HG03460 (cell line): Measurements from ENCODE around the gene OPCML.

Source experiments
- ATAC-seq: cut with Tn5 transposase; IDR thresholded peaks from one replicate; pipeline ENCODE4 v1.9.1; 2021; ENCODE audit not compliant: unreplicated experiment

OPCML gene

DNA sequence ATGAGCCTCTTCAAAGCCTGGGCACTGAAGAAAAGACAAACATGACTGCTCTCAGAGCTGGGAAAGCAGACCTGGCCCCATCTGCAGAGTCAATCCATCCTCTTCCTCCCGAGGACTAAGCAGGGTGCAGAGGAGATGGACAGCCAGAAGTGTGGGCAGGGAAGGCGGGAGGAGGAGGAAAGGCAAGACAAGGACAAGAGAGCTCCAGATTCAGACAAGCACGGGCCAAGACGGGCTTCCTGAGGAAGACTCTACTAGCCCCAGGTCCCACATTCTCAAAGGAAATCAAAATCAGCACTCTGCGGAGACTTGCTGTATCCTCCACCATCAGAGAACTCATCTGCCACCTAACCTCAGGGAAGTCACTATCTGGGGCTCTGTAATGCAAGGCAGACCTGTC, 28.5 kb downstream of the OPCML start:
- no peak for ATAC-seq

DNA sequence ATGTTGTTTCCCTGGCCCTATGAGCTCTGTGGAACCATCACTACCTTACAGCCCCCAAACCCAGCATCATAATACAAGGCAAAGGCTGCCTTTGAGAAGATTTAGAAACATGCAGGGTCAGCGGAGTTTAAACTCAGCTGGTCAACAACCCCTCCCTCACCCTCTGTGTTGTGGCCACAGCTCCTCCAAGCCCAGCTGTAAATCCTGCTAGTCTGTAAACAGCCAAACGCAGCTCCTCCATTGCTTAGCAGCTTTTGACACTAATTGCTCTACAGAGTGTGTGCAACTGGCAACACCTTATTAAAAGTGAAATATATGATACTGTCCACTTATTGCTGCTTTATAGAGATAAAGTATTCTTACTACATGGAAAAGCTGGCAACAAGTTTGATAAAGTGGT, 29.1 kb downstream of the OPCML start:
- no peak for ATAC-seq

DNA sequence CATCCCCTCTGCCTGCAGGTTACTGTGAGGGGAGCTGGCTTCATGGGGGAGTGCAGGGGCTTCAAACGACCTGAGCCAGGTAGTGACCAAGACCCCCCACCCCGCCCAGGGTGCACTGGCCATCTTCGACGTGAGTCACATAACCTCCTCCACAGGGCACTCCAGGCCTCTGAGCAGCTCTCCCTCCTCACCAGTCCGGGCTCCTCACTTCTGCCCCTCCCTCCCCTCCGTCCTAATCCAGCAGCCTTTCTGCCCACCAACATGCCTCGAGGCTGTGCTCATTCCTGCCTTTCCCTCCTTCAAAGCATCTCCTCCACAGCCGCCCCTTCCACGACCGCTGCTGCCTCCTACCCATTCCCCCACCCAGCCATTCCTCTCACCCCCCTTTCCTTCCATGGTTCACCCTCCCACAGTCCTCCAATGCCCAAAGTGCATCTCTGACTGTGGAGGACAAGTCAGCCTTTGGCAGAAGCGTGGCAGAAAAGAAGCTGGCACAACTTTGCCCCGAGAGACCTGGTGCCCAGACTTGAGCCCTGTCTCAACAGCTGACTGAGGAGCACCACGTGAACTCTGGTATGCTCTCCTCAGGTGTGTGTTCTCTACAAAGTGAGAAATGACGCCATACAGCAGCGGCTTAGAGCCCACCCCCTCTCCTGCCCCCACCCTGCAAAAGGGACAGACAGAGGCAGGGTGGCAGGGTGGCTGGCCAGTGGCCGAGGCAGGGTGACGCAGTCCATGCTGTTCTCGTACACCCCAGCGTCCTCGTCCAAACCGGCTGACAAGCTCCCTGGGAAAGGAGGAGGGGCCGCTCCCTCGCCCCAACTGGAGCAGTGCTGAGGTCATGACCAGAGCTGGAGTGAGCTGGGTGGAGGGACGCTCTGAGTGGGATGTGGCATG, 30.4 kb downstream of the OPCML start:
- no peak for ATAC-seq

DNA sequence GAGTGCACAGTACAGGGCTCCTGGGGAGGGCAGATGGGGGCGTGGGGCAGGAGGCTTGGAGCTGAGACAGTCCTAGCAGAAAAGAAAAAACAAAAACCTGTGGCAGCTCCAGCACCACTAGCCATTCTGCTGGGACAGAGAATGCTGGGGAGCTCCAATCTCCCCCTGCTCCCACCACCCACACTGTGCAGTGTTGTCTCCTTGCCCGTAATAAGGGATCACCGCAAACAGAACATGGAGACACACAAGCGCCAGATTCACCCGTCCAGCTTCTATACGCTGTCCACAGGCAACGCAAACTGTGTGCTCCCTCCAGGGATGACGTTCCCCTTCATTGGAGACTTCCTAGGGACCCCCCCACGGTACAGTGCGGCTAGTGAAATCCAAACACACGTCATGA, 31.4 kb downstream of the OPCML start:
- no peak for ATAC-seq

DNA sequence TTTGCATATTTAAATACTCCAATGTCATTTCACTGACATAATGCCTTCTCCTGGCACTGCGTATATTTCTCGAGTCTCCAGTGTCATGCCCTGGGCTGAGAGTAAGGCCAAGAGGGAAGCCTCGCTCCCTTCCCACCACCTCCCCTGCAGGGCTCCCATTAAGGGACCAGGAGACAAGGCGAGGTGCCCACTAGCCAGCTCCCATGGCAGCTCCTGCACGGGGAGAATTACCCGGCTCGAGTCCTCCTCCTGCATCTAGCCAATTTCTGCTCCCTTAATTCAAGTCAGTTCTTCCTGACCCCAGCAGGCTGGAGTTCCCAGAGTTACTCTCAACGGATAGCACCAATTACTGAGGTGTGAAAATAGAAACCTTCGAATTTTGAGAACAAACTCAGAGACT, 31.9 kb downstream of the OPCML start:
- ATAC-seq, result no peak

DNA sequence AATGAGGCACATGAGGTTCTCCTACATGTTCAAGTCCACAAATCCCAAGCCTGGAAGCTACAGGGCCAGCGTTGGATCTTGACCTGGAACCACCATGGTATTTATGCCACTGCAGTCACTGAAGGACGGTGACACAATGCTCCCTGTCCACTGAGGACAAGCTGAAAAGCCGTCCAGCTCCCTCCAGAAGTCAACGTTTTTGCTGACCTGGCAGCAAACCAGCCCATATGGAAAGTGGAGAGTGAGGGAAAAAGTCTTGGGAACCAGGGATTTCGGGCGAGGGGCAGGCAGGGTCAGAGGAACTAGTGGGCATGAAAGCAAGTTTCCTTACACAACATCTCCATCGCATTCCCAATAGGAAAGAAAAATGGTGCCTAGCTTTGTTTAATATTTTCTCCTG, 33.3 kb downstream of the OPCML start:
- ATAC-seq, result no peak

DNA sequence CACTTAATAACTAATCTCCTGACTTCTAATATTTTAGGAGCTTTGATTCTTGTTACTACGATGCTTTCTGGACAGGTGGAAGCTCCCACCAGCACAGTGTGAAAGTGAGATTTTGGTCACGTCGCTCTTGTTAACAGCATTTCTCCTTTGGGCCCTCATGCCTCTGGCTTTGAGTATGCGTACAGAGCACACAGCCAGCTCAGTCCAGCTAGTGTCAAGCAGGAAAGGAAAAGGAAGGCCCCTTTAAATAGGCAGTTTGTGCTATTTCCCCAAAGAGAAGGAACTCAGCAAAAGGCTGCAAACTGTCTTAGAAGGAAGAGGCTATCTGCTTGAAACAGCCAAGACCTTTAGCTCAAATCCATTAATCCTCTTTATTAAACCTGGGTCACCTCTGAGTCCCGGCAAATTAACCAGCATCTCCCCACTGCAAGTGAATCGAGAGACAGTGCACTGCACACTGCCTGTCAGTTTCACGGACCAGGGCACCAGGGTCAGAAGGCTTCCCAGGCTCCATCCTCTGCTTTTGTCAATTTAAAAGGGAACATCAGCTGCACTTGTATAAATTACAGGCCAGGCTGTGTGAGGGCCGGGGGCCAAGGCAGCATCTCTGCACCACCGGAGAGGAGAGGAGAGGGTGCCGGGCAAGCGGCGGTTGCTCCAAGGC, 34.7 kb downstream of the OPCML start:
- ATAC-seq, result no peak

DNA sequence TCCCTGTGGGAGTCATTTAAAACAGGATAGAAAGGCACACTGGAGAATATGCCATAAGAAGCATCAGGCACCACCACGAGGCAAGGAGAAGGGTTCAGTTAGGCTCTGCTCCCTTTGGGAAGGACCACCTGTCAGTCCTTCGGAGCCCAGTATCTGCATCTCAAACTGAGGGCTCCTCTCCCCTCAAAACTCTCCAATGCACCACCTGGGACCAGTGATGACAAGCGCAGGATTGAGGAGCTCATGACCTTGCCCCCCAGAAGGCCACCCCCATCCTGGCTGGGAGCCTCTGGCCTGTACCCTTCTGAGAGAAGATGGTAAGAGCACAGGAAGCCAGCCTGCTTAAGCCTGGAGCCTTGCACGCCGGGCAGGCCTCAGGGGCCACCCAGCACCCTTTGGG, 39.4 kb downstream of the OPCML start:
- ATAC-seq, result no peak

DNA sequence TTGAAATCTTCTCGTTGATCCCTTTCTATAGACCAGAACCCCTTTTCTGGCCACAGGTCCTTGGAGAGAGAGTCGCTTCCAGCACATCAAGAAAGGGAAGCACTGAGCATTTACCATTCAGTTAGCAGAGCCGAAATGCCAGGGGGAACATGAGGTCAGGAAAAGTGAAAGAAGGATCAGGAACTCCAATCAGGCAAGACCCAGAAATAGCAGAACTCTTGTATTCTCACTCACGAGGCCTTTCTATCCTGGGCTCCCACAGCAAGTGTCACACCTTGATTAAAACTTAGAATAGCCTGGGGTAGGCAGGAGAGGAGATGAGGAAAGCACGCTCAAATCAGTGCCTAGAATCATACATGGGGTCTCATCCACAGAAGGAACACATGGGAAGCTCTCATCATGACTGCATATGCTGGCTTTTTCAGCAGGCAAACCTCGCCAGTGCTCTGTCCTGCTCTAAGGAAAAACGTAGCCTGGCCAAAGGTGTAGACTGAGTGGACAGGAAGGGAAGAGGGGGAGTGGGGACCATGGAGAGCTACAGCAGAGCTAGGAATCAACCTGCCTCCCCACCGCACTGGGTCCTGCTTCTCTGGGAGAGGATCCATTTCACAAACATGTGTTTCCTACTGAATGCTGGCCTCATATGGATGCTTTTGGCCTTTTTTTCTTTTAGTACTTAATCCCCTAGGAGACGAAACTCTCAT, 40.5 kb downstream of the OPCML start:
- ATAC-seq, result no peak

DNA sequence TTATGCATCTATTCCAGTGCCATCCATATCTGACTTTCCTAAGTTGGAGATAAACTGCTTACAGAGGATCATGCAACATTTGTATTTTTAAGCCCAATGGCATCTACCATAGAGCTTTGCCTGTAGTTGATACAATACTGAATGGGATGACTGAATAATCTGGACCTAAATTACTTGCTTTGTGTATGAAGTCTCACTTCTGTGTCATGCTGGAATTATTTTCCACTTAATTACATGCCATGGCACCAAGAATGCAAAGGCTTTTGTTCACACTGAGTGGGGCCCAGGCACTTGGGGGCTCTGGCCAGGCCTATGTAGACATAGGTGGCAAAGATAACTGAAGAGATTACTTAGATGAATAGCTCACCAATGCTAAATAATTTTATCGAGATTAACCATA, 51.6 kb downstream of the OPCML start:
- no peak for ATAC-seq

DNA sequence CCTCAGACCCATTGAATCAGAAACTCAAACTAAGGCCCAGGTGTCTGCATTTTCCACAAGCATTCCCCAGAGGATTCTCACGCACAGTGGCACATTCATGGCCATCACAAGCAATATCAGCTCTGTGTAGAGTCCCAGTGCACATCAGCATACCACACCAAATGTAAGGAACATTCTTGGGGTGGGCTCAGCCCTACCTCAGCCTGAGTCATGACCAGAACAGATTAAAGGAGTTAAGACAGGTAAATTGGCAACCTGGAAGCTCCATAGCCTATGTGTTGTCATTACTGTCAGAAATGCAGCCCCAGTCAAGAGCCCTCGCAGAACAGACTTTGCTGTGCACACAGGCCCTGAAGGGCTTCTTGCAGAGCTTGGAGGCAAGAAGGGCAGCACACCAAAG, 53.1 kb downstream of the OPCML start:
- no peak for ATAC-seq

DNA sequence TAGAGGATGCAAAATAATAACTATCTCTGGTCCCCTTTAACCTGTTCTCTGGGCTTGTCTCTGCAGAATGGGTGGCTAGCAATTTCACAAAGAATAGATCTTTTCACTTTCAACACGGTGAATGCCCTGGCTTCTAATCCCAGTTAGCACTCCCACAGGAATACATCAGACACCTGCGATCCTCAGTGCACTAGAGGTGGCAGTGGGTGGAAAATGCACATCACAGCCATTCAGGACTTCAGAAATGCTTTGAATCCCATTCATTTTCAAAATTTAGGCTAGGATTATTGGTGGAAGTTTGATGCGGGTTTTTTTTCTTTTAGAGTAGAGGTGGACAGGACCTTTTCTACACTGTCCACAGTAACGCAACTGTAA, 55.1 kb downstream of the OPCML start:
- ATAC-seq, result no peak

DNA sequence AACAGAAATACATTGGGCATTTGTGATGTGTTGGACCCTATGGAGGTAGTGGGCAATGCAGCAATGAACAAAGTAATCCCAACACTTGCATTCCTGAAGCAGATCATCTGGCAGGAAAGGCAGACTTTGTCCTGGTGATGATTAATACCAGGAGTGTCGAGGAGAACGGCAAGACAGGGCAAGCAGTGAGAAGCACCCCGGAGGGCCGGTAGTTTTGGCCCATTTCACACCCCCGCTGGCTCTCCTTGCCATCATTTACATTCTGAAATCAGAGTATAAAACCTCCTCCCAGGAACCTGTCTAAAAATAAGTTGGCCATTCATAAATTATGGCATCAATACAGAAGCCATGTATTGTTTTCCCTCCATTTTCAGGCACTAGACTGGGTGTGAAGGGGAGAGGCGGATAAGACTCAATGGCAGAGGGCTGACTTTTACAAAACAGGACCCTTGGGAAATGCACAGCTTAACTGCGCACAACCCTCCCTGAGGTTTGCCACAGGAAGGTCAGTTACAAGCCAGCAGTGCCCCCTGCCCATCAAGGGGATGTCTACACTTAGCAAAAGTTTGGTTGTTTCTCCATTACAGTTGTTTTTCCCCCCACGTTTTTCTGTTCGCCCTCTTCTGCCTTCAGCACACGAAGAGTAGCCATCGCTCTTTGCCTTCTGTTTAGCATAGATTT, 55.6 kb downstream of the OPCML start:
- no peak for ATAC-seq

DNA sequence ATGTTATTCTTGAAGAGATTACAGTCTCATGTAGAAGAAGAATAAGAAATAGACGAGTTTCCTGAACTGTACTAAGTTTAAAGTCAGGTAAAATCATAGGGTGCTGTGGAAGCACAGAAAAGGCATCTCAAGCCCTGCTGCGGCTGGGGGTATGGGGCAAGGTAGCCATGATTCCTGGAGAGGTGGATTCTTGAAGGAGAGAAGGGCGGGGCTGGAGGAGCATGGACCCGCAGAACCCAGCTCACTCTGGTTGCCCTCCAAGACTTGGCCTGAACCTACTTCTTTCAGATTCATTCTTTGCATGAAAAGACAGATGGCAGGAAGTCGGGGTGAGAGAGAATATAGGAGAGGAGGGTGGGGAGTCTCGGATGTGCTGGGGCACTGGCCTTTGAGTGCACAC, 57.8 kb downstream of the OPCML start:
- ATAC-seq, result no peak

DNA sequence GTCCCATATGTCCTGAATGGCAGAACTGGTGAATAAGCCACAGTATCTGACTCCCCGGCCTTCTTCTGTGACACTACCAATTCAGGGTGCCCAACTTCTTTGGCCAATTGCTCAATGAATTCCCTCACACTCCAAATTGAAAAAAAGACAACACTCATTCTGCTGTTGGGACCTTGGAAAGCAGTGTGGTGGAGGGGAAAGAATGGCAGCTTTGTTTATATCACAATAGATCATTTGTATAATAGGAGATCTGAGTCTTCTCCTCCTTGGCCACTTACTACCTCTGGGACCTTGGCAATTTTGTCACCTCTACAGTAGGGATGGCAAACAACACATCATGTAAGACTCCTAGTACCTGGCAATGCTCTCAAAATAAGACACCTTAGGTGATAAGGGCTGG, 64.6 kb downstream of the OPCML start:
- ATAC-seq, result no peak

DNA sequence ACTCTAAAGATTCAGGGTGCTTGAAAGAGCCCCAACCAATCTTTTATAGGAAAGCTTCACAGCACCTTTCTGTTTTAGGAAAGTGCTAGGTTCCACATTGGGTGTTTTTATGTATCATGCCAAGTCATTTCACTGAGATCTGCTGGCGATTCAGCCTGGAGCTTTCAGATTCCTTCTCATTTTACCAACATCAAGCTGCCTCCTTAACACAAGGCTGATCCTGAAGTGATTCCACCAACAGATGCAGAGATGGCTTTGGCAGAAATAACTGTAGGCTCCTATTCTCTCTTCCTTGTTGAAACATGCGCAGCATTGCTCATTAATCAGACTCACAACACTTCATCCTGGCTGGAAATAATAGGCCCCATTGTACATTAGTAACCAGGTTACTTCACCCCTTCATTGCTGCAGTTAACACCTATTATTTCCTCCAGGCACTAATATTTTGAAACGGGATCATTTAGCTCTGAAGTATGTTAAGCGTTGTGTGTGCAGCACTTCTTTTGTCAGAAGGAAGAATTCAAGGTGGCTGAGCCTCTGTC, 89.0 kb downstream of the OPCML start:
- no peak for ATAC-seq

DNA sequence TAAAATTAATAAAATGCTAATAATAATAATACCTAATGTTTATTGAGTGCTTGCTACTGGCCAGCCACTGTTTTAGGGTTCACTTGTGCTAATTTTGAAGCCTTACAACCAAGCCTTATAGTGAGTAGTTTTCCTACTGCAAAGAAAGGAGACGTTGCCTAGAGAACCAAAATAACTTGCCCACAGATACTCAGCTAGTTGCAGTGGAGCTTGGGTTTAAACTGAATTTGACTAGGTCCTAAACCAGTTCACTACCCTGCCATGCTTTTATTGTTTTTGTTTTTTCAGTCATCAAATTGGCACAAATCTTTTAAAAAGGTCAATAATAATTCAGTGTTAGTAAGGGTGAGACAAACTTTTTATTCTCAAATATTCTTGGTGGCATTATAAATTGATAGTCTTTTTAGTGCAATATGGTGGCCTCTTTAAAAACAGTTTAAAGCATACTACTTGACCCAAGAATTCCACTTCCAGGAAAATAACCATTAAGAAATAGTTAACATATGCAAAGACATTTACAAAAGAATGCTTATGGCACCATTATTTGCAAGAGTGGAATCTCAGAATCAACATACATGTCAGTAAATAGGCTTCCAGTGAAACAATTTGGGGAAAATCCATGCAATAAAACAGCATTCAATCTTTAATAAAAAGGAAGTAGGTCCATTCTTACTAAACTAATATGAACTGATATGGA, 90.2 kb downstream of the OPCML start:
- no peak for ATAC-seq

DNA sequence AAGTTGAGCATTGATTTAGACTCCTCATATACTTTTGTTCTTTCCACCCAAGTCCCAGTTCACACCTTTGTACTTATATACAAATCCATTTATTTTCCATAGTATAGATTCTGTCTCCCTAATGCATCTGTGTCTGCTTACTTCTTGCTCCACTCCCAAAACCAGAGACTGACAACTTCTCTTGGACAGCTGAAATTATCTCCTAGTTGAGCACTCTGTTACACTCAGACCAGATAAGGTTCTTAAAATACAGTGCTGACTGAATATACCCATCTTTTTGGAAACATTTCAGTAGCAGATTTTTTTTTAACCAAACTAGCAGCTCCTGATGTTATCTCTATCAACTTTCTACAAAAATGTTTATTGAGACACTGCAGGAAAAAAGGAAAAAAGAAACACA, 106.3 kb downstream of the OPCML start:
- ATAC-seq, result no peak

DNA sequence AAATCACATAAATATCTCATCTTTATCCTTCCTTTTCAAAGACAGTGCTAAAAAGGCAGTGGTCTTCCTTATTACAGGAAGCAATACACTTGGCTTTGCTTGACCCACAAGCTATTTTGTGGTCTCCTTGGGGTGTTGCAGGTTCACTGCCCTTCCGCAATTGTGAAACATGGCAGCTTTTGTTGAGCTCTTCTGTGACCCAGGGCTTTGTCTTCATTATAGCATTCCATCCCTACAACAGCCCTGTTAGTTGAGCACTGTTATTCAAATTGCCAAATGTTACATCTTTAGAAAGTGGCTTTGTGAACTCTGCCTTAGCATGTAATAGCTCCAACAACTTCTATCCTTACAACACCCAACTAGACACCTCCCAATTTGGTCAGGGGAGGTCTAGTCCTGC, 107.1 kb downstream of the OPCML start:
- ATAC-seq, result no peak

DNA sequence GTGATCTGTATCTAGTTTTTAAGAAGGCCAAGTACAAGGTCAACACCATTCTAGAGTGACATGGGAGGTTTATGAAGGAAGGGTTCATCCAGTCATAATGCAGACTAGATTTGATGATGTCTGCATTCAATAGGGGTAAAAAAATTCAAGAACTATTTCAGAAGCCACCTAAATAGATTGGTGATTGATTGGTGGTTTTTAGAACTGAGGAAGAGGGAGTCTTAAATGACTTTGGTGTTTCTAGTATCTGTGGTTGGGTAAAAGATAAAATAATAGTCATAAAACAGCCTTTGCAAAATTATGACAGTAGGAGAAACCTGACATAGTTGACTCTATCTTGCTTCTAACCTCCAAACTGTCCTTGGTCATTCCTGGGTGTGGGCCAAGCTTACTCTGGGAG, 114.1 kb downstream of the OPCML start:
- no peak for ATAC-seq

DNA sequence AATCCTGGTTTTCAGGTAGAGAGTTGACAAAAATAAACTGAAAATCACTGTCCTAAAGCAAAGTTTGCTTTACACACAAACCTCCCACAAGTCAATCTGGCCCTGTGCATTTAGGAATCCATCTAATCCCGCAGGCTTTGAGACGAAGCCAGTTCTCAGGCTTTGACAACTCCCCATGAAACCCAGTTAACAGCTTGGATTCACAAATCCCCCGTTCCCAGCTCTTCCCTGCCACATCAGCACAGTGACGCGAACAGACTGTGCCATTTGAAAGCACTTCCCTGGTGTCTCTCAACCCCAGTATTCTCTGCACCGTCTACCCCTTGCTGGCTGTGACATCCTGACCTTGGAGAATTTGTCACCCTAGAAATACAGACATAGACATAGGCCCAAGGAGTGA, 117.8 kb downstream of the OPCML start:
- ATAC-seq, result no peak
